ENCODE measurements around the gene PCSK9.

The PCSK9 gene

GRCh38 chr1:55067022-55067778, 27.9 kb downstream of the PCSK9 start:
- DNase-seq (ENCODE audit: low spot score): no peak
- no peak for TF ChIP-seq CTCF (IDR thresholded peaks at IDR 0.05; ENCODE audit: extremely low read depth, insufficient read depth, missing control alignments)
- in situ Hi-C loops (cut with MboI; ENCODE audit: low pct_unique_long_range_greater_than_20kb, low sequenced_read_pairs, unreplicated experiment): no loop called here

- in situ Hi-C loops (cut with MboI; ENCODE audit: low pct_unique_long_range_greater_than_20kb, low sequenced_read_pairs, unreplicated experiment): no loop called here
- DNase-seq (ENCODE audit: low spot score): no peak
- no peak for TF ChIP-seq CTCF (IDR thresholded peaks at IDR 0.05; ENCODE audit: extremely low read depth, insufficient read depth, missing control alignments)
Observed at GRCh38 chr1:55067914-55068313, 28.6 kb downstream of the PCSK9 start.

GRCh38 chr1:55068638-55069037, 29.3 kb downstream of the PCSK9 start:
- no peak for DNase-seq (ENCODE audit: low spot score)
- in situ Hi-C loops (cut with MboI; ENCODE audit: low pct_unique_long_range_greater_than_20kb, low sequenced_read_pairs, unreplicated experiment): no loop called here
- TF ChIP-seq CTCF (IDR thresholded peaks at IDR 0.05; ENCODE audit: extremely low read depth, insufficient read depth, missing control alignments): no peak

GRCh38 chr1:55069280-55069679, 29.9 kb downstream of the PCSK9 start:
- DNase-seq (ENCODE audit: low spot score): no peak
- TF ChIP-seq CTCF (IDR thresholded peaks at IDR 0.05; ENCODE audit: extremely low read depth, insufficient read depth, missing control alignments): no peak
- in situ Hi-C loops (cut with MboI; ENCODE audit: low pct_unique_long_range_greater_than_20kb, low sequenced_read_pairs, unreplicated experiment): no loop called here

GRCh38 chr1:55070293-55071164, 31.2 kb downstream of the PCSK9 start:
- in situ Hi-C loops (cut with MboI; ENCODE audit: low pct_unique_long_range_greater_than_20kb, low sequenced_read_pairs, unreplicated experiment): no loop called here
- DNase-seq (ENCODE audit: low spot score): no peak
- no peak for TF ChIP-seq CTCF (IDR thresholded peaks at IDR 0.05; ENCODE audit: extremely low read depth, insufficient read depth, missing control alignments)

- no peak for DNase-seq (ENCODE audit: low spot score)
- in situ Hi-C loops (cut with MboI; ENCODE audit: low pct_unique_long_range_greater_than_20kb, low sequenced_read_pairs, unreplicated experiment): no loop called here
- TF ChIP-seq CTCF (IDR thresholded peaks at IDR 0.05; ENCODE audit: extremely low read depth, insufficient read depth, missing control alignments): peak; percentile 55
Observed at GRCh38 chr1:55071477-55071876, 32.1 kb downstream of the PCSK9 start.

Data from GM13977 (cell line).